Stimulated activated CD4-positive, alpha-beta T cell treated with anti-CD3 and anti-CD28 coated beads, Interleukin-15, amount 100 ng/mL, for 24 hours (primary cell): ENCODE data around the gene FAM25G.

ENCODE experiments used
- DNase-seq: peaks from one replicate; pipeline ENCODE4 v3.0.0-alpha.2; 2020

FAM25G gene

GRCh38 chr10:47447209-47447608, 44.3 kb downstream of the FAM25G start:
- DNase-seq: no peak

- no peak for DNase-seq
These were observed 45.8 kb downstream of the FAM25G start for GRCh38 chr10:47445720-47446119.

- no peak for DNase-seq
These were observed 47.5 kb downstream of the FAM25G start for GRCh38 chr10:47444047-47444446.

GRCh38 chr10:47443145-47443544, 48.4 kb downstream of the FAM25G start:
- DNase-seq: no peak

GRCh38 chr10:47442351-47442750, 49.1 kb downstream of the FAM25G start:
- no peak for DNase-seq

GRCh38 chr10:47441938-47442337, 49.6 kb downstream of the FAM25G start:
- DNase-seq: no peak

GRCh38 chr10:47440207-47440606, 51.3 kb downstream of the FAM25G start:
- no peak for DNase-seq

- DNase-seq: no peak
These were observed 52.5 kb downstream of the FAM25G start for GRCh38 chr10:47438857-47439474.
